GM03348 (cell line): Measurements from ENCODE around the gene TMTC4.
"Not testable (repeated sequence)": the region's sequence is repeated elsewhere in the genome, so short reads cannot be mapped to it uniquely, and the experiment has no call there.

Experiments used
- DNase-seq: peaks from one replicate; pipeline ENCODE4 v3.0.0; 2012; ENCODE audit warnings: low spot score

Gene TMTC4

GRCh38 chr13:100627120-100627519 lies 47.5 kb downstream of the TMTC4 start:
- no peak for DNase-seq

GRCh38 chr13:100625447-100625846 lies 49.1 kb downstream of the TMTC4 start:
- no peak for DNase-seq

GRCh38 chr13:100620792-100621191 lies 53.8 kb downstream of the TMTC4 start:
- DNase-seq: no peak

DNA sequence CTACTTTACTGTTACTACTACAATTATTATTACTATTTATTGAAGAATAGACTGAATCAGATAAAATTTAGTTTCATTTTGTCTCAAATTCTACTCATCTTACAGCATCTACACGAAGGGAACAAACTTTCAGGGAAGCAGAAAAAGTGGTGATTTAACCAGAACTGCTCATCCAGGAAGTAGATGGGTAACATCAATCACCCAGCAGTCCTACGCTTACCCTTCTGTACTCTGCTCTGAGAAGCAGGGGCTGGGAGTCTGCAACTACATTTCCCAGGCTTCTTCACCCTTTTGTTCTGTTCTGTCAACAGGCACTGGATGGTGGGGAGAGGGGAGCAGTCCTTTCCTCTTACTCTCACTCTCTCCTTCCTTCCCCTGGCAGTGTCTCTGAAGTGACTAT lies 54.7 kb downstream of the TMTC4 start:
- no peak for DNase-seq

GRCh38 chr13:100618897-100619296 lies 55.7 kb downstream of the TMTC4 start:
- not testable (repeated sequence) for DNase-seq

GRCh38 chr13:100613031-100613430 lies 61.6 kb downstream of the TMTC4 start:
- no peak for DNase-seq

DNA sequence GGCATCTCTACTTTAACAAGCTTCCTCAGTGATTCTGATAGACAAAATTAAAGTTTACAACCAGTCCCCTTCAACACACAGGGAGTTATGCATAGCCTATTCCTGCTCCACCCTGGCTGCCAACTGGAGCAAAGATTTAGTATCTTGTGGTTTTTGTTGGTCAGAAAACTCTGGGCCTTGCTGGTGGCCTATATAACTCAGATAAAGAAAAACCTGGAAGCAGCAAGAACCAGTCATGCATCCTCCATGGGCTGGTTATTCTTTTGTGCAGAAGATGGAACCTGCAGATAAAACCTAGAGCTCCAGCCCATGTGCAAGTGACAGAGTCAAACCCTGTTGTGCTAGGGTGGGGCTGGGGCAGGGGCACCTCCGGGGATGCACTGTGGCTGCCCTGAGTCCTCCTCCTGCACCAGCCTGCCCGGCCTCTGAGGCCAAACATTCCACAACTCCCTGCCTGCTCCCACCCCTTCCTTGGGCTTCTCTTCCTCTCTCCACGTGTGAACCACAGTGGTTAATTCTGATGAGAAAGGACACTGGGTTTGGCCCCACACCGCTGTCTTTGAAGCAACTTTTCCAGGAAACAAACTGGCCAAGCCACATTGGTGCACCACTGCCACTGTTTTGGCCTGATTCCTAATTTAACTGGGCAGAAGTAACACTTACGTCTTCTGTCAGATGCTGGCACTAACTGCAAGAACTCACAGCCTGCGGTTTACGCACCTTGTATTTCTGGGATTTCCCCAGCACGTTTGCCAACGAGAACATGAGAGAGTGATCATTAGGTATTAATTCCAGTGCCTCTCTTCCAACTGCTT lies 62.7 kb downstream of the TMTC4 start:
- DNase-seq: no peak

DNA sequence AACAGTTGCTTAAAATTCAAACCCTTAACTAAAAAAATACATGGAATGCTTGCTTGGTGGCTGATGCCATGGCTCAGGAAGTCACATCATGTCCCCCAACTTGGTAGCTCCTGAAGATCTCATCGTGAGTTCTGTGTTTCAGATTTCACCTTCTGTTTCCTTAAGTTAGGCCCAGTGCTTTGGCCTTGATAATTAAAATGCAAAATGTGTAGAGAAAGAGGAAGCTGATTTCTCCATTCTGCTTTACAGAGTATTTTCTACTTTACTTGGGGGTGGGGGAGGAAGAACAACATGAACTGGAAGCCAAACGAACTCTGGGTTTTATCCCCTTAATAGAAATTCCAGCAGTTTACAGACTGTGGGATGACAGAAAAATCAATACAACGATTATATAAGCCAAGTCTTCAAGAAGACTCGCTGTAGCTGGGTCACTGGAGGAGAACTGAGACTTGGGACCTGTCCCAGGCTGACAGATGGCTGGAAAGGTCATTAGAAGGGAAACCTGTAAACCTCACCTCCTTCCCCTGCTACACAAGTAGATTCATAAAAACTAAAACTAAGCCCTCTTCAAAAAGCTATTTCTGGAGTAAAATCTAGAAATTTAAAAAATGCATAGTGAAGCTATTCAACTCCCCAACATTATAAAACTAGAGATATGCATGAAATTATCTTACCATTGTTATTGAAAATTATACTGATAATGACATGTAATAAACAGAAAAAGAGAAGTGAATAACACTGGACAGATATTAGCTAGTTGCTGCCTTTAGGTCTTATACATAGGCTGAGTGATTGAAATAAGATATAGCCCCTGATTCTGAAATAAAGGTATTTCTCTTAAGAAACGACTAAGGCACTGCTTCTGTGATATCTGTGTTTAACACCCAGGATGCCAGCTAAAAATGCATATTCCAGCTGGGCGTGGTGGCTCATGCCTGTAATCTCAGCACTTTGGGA lies 63.9 kb downstream of the TMTC4 start:
- no peak for DNase-seq

GRCh38 chr13:100608906-100609305 lies 65.7 kb downstream of the TMTC4 start:
- no peak for DNase-seq

DNA sequence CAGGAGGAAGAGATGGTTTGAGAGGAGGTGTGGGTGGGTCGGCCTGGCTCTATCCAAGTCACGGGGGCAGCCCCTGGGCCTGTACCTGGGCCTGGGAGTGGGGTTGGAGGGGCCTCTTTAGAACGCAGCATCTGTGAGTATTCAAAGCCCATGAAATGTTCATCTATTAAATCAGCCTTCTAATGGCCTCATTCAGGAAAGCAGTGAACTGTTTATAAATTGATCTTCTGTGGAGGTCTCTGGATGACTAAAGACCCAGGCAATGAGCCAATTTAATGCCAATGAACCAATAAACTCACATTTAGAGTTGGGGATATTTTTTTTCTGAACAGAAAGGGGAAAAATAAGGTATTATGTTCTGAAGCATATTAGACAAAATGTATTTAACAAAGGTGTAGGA lies 66.1 kb downstream of the TMTC4 start:
- no peak for DNase-seq

DNA sequence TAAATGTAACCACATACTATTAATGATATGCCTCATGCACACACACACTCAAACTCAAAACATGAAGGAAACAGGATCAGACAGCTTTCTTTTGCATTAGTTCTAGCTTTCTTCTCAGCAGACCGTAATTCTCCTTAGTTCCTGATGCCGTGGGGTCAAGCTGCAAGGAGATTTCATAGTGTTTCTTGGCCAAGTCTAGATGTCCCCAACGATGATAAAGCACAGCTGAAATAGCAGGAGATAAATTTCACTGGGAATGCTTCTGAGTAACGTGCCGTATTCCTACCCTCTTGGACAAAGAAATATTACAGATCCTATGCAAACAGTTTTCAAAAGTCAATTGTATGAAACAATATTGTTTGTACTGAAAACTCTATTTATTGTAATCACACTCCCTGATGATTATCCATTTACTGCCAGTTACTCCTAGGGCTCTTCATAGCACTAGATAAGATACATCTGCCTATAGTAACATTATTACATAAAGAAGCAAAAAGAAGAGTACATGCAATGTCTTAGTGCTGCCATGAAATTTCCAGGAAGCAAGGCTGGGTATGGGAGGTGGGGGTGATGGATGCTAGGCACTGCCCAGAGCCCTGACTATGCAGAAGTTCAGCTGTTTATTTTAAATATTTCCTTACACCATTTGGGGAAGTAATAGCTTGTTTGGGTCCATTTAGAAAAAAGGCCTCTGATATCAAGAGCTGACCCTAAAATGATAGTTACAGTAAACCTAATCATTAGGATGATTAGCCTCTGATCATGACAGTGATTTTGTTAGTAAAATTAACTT lies 69.5 kb downstream of the TMTC4 start:
- no peak for DNase-seq

DNA sequence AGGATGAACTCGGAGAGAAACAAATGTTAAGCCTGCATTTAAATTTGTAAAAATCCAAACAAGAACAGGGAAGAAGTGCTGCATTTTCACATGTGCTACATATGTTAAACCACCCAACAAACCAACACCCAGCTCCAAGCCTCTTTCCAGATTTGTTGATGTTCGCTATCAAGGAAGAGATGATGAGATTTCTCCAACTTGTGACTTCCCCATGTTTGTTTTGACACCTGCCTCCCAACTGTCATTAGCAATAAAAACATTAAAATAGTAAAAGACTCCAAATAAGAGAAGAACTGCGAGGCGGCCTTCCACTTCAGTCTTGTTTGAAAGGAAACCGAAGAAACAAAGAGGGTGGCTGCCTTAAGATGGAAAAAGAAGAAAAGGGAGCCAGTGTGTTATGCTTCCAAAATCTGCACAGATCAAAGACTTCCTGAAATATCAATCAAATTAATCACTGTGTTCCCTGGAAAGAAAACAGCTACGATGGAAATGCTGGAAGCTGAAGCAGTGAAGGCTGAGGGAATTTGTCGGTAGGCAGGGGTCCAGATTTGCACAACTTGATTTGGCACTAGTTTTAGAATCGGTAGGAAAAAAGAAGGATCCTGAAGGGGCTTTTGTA lies 72.0 kb downstream of the TMTC4 start:
- DNase-seq: no peak

DNA sequence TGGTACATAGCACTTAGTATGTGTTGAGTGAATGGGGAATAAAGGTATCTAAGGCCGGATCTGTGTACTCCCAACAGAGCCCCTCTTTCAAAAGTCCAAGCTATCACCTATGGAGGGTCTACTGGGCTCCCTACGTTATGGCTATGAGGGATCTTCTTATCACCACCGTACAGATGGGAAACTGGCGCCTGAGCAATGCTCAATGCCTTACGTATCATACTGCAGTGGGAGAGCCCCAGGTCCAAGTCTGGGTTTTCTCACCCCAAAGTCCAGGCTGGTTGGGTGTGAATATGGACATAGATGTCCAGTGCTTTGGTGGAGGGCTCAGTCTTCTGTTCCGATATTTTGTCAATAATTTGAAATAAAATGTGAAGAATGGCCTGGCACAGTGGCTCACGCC lies 72.9 kb downstream of the TMTC4 start:
- DNase-seq: no peak

- DNase-seq: no peak
These were observed 73.7 kb downstream of the TMTC4 start for GRCh38 chr13:100600915-100601314.

DNA sequence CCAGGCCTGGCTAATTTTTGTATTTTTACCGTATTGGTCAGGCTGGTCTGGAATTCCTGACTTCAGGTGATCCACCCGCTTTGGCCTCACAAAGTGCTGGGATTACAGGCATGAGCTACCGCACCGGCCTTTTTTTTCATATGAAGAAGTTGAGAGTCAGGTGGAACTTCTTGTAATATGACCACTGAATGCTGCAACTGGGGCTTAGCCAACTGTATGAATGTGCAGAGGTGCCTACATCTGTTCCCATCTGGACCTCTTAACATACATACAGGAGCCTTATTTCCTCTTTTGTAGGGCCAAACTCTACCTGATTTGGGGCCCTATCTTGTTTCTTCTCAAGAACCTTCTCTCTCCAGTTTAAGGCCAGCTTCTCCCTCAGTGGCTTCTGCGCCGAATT lies 74.1 kb downstream of the TMTC4 start:
- no peak for DNase-seq

- no peak for DNase-seq
These were observed 77.3 kb downstream of the TMTC4 start for GRCh38 chr13:100597253-100597652.

GRCh38 chr13:100596516-100596915 lies 78.1 kb downstream of the TMTC4 start:
- no peak for DNase-seq

GRCh38 chr13:100594731-100595130 lies 79.9 kb downstream of the TMTC4 start:
- no peak for DNase-seq

- no peak for DNase-seq
These were observed 80.3 kb downstream of the TMTC4 start for GRCh38 chr13:100594255-100594654.

- DNase-seq: no peak
These were observed 85.3 kb downstream of the TMTC4 start for GRCh38 chr13:100589178-100589725.
